OCI-M2 (cell line): Measurements from ENCODE around the gene TBC1D20.
"Not testable (repeated sequence)": the region's sequence is repeated elsewhere in the genome, so short reads cannot be mapped to it uniquely, and the experiment has no call there.

Source experiments
- DNase-seq: peaks from one replicate; lab custom pipeline; 2025; ENCODE audit not compliant: unreplicated experiment; lab: John Stamatoyannopoulos, UW

Gene TBC1D20

GRCh38 chr20:402898-403581 is 59.3 kb downstream of the TBC1D20 start:
- no peak for DNase-seq

DNA sequence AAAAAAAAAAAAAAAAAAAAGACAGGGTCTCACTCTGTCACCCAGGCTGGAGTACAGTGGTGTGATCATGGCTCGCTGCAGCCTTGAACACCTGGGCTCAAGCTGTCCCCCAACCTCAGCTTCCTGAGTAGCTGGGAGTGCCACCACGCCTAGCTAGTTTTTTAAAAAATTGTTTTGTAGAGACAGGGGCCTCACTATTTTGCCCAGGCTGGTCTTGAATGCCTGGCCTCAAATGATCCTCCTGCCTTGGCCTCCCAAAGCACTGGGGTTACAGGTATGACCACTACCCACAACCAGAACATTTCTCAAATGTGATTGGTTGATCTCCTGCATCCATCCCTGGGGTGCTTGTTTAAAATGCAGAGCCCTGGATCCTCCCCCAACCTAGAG is 59.8 kb downstream of the TBC1D20 start:
- DNase-seq, result no peak

DNA sequence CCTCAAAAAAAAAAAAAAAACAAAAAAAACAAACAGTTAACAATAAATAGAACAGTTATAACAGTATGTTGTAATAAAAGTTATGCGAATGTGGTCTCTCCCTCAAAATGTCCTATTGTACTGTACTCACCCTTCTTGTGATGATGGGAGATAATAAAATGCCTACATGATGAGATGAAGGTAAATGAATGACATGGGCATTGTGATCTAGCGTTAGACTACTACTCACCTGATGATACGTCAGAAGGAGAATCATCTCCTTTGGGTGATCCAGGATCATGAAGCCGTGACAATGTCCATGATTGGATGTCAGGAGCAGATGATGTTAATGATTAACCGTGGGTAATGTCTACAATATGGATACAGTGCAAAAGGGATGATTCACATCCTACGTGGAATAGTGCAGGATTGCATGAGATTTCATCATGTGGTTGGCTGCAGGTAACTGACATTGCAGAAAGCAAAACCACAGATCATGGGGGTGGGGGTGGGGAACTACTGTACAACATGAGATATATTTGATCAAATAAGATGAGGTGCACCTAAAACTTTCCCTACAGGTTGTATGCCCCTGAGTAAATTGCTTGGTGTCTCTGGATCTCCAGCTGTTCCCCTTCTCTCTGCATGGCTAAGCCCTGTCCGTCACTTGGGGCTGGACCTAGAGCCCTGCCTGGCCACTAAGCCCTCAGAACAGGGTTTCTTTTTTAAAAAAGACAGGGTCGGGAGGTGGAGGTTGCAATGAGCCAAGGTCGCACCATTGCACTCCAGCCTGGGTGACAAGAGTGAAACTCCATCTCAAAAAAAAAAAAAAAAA is 60.4 kb downstream of the TBC1D20 start:
- no peak for DNase-seq

DNA sequence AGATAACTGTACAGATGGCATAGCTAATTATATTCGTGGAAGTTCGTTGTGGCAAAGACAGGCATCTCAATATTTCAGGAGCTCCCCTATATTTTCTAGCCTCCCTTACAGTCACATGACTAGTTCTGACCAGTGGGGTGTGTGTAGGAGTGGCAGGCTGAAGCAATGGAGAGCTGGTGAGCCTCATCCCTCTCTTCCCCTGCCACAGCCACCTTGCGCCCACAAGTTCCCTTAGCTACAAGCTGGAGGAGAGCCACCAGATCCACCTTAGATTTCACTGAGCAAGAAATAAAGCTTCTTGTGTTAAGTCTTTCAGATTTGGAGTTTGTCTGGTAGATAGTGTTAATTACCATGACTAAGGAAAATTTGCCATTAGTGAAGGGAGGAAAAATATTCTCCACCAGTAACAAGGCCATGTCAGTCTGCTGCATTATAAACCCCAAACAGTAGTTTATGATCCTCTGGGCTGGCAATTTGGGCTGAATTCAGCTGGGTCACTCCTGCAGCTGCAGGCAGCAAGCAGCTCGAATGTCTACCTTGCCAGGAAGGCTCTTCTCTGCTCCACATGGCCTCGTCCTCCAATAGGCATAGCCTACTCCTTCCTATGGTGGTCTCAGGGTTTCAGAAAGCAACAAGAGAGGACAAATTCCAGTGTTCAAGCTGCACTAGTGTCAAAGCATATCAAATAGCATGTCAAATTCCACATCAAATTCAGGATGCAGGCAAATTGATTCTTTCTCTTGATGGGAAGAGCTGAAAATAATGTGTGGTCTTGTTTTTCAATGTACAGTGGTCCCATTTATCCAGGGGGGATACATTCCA is 61.7 kb downstream of the TBC1D20 start:
- no peak for DNase-seq

DNA sequence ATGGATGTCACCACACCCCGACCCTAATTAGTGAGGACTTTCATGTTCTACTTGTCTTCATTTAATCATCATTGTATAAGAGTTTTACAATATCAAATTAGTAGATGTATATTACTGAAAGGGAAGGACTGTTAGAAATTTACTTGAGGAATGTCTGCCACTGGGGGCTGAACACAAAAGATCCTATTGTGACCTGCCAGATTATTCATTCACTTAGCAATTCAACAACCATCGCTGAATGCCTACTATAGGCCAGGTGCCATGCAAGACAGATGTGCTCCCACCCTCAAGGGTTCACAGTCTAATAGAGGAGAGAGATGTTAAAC is 62.2 kb downstream of the TBC1D20 start:
- DNase-seq, result no peak

- no peak for DNase-seq
Measured at GRCh38 chr20:399182-399707, 63.1 kb downstream of the TBC1D20 start.

GRCh38 chr20:397432-398237 is 64.7 kb downstream of the TBC1D20 start:
- no peak for DNase-seq

GRCh38 chr20:396619-397431 is 65.5 kb downstream of the TBC1D20 start:
- DNase-seq, result no peak

DNA sequence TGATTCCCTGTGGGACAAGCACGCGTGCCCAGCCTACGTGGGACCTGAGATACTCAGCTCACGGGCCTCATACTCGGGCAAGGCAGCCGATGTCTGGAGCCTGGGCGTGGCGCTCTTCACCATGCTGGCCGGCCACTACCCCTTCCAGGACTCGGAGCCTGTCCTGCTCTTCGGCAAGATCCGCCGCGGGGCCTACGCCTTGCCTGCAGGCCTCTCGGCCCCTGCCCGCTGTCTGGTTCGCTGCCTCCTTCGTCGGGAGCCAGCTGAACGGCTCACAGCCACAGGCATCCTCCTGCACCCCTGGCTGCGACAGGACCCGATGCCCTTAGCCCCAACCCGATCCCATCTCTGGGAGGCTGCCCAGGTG is 66.1 kb downstream of the TBC1D20 start:
- no peak for DNase-seq

GRCh38 chr20:393296-393695 is 69.0 kb downstream of the TBC1D20 start:
- not testable (repeated sequence) for DNase-seq

GRCh38 chr20:391041-391711 is 71.2 kb downstream of the TBC1D20 start:
- DNase-seq, result no peak

DNA sequence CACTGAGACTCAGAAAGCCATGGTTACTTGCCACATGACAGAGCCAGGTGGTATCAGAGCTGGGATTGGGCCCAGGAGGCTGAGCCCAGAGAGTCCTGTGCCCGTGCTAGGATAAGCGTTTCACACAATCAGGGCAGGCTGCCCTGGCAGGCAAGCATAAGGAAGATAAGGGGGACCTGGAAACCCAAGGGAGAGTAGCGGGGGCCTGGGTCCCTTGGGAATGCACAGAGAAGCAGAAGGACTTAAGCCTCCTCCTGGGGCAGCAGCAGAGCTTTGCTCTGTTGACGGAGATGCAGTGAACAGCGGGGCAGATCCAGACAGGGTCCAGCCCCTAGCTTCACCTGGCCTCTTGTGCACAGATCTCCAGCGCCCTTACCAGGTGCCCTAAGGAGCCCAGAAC is 73.1 kb downstream of the TBC1D20 start:
- DNase-seq, result no peak

DNA sequence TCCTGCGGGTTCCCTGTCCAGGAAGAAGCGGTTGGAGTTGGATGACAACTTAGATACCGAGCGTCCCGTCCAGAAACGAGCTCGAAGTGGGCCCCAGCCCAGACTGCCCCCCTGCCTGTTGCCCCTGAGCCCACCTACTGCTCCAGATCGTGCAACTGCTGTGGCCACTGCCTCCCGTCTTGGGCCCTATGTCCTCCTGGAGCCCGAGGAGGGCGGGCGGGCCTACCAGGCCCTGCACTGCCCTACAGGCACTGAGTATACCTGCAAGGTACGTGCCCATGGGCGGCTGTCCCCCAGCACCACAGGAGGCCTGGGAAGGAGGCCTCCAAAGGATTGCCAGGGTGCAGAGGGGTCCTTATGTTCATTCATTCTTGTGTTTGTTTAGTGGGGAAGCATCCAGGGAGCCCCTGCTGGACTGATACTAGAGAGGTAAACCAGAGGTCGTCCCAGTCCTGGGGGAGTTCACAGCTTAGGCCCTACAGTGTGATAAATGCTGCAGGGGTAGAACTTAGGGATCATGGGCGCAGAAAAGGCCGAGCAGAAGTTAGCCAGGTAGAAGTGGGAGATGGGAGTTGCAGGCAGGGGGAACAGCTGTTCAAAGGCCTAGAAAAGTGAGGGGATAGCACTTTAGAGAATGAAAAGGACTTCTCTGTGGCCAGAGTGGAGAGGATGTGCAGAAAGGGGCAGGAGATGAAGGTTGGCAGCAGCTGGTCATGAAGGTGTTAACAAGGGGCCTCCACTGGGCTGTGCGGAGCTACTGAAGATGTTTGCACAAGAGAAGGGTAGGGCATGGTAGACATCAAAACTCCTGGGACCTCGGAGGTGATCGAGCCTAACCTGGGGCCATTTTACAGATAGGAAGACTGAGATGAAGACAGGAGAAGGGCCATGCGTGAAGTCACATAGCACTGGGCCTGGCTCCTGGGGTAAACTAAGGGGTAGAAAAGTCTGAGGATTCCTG is 74.0 kb downstream of the TBC1D20 start:
- no peak for DNase-seq

DNA sequence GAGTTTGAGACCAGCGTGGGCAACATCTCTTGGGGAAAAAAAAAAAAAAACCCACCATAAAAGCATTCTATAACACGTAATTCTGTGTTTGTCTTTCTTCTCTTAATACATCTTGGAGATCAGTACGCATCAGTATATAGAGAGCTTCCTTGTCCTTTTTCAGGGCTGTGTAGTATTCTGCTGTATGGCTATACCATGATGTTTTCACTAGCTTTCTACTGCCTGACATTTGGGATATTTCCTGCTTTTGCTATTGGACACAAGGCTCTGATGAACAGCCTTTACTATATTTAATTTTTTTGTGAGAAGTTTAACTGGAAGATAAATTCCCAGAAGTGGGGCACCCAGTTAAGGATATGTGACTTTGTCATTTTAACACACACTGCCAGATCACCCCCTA is 74.8 kb downstream of the TBC1D20 start:
- no peak for DNase-seq

GRCh38 chr20:386634-387033 is 75.7 kb downstream of the TBC1D20 start:
- not testable (repeated sequence) for DNase-seq
